H1 (cell line): ENCODE data around the gene AGAP1. TPM values are rescaled to one million over a fixed set of nuclear protein-coding genes. Genes with fewer than 3 reads are reported as not detected.

Source experiments
- BRCA1 ChIP-seq: IDR thresholded peaks from 2 replicates; pipeline ENCODE4 v1.6.1; 2012; ENCODE audit warnings: low read depth, low read length, improper control_type of control experiment
- CHD2 ChIP-seq: IDR thresholded peaks from 2 replicates; pipeline ENCODE4 v1.6.1; 2012; ENCODE audit warnings: low read length, improper control_type of control experiment
- polyA plus RNA-seq, 7 experiments: library from polyadenylated mRNA; depleted of rRNA in 3 of 7; stranded (reverse) in 5 of 7; unstranded in 2 of 7; fragments of >200 nt in 5 of 7; fragments of 200-250 nt in 2 of 7; gene quantifications; 1 replicate in 5 of 7; 2 replicates in 1 of 7; 4 replicates in 1 of 7; pipeline versions ENCODE4 v1.2.1 to v1.2.3, GENCODE V29; 2011 to 2013; ENCODE audit warnings: missing spikeins in 2 of 7, mixed read lengths in 2 of 7
- total RNA-seq: library from RNA; stranded (reverse); fragmentation: NEBNext Ultra II Directional; extraction: Animal tissue kit (Norgen Biotek cat#: 25700); gene quantifications from 2 replicates; pipeline ENCODE4 v1.2.1, GENCODE V29; 2021
- TF ChIP-seq, protein P1 (sequence below): fragments of 300-600 bp; sonication (generic); IDR thresholded peaks from 2 replicates; pipeline ENCODE4 v1.7.1; 2012; ENCODE audit warnings: low read length, moderate library complexity, mild to moderate bottlenecking, inconsistent platforms; ENCODE audit not compliant: insufficient replicate concordance

AGAP1 gene
- total and polyA plus RNA-seq, 2 of the 8 experiments (the other 6 are each of a cell fraction or from before 2014, with no cell fraction given): 18.1 to 39.4 TPM

DNA sequence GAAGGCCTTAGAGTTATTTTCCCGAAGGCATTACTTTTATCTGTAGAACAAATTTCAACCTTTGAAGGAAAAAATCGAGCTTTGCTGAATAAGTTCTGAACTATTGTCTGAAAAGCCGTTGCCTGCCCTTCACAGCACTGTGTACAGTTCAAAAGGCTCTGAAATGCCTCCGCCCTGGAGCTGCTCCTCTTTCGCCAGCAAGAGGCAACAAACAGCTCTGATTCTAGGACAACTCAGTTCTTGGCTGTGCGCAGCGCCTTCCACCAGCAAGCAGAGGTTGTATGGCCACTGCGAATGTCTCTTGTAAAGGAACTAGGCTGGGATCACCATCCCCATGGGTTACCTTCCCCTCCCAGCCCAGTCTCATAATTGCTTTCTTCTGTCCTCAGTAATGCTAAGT is 365.8 kb downstream of the AGAP1 start (continued):
- TF ChIP-seq, protein P1, sequence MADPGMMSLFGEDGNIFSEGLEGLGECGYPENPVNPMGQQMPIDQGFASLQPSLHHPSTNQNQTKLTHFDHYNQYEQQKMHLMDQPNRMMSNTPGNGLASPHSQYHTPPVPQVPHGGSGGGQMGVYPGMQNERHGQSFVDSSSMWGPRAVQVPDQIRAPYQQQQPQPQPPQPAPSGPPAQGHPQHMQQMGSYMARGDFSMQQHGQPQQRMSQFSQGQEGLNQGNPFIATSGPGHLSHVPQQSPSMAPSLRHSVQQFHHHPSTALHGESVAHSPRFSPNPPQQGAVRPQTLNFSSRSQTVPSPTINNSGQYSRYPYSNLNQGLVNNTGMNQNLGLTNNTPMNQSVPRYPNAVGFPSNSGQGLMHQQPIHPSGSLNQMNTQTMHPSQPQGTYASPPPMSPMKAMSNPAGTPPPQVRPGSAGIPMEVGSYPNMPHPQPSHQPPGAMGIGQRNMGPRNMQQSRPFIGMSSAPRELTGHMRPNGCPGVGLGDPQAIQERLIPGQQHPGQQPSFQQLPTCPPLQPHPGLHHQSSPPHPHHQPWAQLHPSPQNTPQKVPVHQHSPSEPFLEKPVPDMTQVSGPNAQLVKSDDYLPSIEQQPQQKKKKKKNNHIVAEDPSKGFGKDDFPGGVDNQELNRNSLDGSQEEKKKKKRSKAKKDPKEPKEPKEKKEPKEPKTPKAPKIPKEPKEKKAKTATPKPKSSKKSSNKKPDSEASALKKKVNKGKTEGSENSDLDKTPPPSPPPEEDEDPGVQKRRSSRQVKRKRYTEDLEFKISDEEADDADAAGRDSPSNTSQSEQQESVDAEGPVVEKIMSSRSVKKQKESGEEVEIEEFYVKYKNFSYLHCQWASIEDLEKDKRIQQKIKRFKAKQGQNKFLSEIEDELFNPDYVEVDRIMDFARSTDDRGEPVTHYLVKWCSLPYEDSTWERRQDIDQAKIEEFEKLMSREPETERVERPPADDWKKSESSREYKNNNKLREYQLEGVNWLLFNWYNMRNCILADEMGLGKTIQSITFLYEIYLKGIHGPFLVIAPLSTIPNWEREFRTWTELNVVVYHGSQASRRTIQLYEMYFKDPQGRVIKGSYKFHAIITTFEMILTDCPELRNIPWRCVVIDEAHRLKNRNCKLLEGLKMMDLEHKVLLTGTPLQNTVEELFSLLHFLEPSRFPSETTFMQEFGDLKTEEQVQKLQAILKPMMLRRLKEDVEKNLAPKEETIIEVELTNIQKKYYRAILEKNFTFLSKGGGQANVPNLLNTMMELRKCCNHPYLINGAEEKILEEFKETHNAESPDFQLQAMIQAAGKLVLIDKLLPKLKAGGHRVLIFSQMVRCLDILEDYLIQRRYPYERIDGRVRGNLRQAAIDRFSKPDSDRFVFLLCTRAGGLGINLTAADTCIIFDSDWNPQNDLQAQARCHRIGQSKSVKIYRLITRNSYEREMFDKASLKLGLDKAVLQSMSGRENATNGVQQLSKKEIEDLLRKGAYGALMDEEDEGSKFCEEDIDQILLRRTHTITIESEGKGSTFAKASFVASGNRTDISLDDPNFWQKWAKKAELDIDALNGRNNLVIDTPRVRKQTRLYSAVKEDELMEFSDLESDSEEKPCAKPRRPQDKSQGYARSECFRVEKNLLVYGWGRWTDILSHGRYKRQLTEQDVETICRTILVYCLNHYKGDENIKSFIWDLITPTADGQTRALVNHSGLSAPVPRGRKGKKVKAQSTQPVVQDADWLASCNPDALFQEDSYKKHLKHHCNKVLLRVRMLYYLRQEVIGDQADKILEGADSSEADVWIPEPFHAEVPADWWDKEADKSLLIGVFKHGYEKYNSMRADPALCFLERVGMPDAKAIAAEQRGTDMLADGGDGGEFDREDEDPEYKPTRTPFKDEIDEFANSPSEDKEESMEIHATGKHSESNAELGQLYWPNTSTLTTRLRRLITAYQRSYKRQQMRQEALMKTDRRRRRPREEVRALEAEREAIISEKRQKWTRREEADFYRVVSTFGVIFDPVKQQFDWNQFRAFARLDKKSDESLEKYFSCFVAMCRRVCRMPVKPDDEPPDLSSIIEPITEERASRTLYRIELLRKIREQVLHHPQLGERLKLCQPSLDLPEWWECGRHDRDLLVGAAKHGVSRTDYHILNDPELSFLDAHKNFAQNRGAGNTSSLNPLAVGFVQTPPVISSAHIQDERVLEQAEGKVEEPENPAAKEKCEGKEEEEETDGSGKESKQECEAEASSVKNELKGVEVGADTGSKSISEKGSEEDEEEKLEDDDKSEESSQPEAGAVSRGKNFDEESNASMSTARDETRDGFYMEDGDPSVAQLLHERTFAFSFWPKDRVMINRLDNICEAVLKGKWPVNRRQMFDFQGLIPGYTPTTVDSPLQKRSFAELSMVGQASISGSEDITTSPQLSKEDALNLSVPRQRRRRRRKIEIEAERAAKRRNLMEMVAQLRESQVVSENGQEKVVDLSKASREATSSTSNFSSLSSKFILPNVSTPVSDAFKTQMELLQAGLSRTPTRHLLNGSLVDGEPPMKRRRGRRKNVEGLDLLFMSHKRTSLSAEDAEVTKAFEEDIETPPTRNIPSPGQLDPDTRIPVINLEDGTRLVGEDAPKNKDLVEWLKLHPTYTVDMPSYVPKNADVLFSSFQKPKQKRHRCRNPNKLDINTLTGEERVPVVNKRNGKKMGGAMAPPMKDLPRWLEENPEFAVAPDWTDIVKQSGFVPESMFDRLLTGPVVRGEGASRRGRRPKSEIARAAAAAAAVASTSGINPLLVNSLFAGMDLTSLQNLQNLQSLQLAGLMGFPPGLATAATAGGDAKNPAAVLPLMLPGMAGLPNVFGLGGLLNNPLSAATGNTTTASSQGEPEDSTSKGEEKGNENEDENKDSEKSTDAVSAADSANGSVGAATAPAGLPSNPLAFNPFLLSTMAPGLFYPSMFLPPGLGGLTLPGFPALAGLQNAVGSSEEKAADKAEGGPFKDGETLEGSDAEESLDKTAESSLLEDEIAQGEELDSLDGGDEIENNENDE: no peak
- no peak for TF ChIP-seq BRCA1
- TF ChIP-seq CHD2: no peak
